MM.1S (cell line): Measurements from ENCODE around the gene FAM114A1.

Experiments
- EZH2 ChIP-seq: fragments of 300-600 bp; sonication (generic); optimal IDR thresholded peaks from 2 replicates; pipeline ENCODE3; 2017; ENCODE audit warnings: low read depth, mild to moderate bottlenecking, antibody characterized with exemption, low read length, mixed read lengths
- EZH2phosphoT487 ChIP-seq: fragments of 300-600 bp; sonication (generic); IDR thresholded peaks from 2 replicates; pipeline ENCODE4 v1.6.1; 2018; ENCODE audit warnings: antibody characterized with exemption, low read length
- TF ChIP-seq, protein P1 (sequence below): fragments of 300-600 bp; sonication (generic); IDR thresholded peaks from 2 replicates; pipeline ENCODE4 v1.5.1; 2016; ENCODE audit warnings: antibody characterized with exemption, low read length, mixed read lengths

DNA sequence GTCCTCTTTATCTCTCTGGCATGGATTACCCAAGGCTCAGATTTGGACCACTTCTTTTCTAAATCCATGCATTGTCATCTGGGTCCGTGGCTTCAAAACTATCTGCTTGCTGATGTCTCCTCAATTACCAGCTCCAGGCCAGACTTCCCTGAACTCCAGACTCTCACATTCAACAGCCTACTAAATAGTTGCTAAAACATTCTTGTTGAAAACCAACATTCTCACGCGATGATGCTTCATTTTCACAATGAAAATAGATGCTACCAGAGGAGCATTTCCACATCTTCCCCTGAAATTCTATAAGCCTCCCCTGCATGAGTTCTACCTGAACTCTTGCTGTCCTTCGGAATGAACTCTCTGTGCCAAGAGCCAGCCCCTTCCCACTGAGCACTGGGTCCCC, 5.8 kb upstream of the FAM114A1 start:
- TF ChIP-seq, protein P1, sequence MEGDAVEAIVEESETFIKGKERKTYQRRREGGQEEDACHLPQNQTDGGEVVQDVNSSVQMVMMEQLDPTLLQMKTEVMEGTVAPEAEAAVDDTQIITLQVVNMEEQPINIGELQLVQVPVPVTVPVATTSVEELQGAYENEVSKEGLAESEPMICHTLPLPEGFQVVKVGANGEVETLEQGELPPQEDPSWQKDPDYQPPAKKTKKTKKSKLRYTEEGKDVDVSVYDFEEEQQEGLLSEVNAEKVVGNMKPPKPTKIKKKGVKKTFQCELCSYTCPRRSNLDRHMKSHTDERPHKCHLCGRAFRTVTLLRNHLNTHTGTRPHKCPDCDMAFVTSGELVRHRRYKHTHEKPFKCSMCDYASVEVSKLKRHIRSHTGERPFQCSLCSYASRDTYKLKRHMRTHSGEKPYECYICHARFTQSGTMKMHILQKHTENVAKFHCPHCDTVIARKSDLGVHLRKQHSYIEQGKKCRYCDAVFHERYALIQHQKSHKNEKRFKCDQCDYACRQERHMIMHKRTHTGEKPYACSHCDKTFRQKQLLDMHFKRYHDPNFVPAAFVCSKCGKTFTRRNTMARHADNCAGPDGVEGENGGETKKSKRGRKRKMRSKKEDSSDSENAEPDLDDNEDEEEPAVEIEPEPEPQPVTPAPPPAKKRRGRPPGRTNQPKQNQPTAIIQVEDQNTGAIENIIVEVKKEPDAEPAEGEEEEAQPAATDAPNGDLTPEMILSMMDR: no peak
- TF ChIP-seq EZH2 (no peak), EZH2phosphoT487 (no peak)
